ENCODE data around the gene KRTAP10-1. TPM values are rescaled to one million over a fixed set of nuclear protein-coding genes. Genes with fewer than 3 reads are reported as not detected.
"Not testable (repeated sequence)": the region's sequence is repeated elsewhere in the genome, so short reads cannot be mapped to it uniquely, and the experiment has no call there.

The KRTAP10-1 gene
- total RNA-seq, 4 donors from 2014 or later: 0.83 to 8.5 (median 2.6) TPM; not detected in 1

GRCh38 chr21:44564886-44565598, 25.0 kb upstream of the KRTAP10-1 start:
- TF ChIP-seq POLR2A (IDR thresholded peaks at IDR 0.05) (no peak), EP300 (IDR thresholded peaks at IDR 0.05) (no peak), POLR2AphosphoS5 (IDR thresholded peaks at IDR 0.05) (no peak)
- TF ChIP-seq, protein P1, sequence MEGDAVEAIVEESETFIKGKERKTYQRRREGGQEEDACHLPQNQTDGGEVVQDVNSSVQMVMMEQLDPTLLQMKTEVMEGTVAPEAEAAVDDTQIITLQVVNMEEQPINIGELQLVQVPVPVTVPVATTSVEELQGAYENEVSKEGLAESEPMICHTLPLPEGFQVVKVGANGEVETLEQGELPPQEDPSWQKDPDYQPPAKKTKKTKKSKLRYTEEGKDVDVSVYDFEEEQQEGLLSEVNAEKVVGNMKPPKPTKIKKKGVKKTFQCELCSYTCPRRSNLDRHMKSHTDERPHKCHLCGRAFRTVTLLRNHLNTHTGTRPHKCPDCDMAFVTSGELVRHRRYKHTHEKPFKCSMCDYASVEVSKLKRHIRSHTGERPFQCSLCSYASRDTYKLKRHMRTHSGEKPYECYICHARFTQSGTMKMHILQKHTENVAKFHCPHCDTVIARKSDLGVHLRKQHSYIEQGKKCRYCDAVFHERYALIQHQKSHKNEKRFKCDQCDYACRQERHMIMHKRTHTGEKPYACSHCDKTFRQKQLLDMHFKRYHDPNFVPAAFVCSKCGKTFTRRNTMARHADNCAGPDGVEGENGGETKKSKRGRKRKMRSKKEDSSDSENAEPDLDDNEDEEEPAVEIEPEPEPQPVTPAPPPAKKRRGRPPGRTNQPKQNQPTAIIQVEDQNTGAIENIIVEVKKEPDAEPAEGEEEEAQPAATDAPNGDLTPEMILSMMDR (IDR thresholded peaks at IDR 0.05): no peak
- no peak overlapping the region for H3K27ac ChIP-seq
- peaks cover 18% of the 10 kb centered on the region for H3K27me3 ChIP-seq
- H3K36me3 ChIP-seq: no peaks in the 10 kb centered on the region
- no peaks in the 10 kb centered on the region for H3K9me3 ChIP-seq
- no peaks in the 10 kb centered on the region for H3K4me1 ChIP-seq
- H3K4me3 ChIP-seq: no peak overlapping the region
- 97% methylated on average over 1 of the region's 1 CpG for WGBS
- no peak for DNase-seq (ENCODE audit: low spot score in 2 of 2)

GRCh38 chr21:44564099-44564498, 24.1 kb upstream of the KRTAP10-1 start:
- 95% methylated on average over 1 of the region's 1 CpG for WGBS
- Histone ChIP-seq H3K27ac (no peak overlapping the region), H3K27me3 (peaks cover 11% of the 10 kb centered on the region), H3K4me1 (no peaks in the 10 kb centered on the region), H3K9me3 (no peaks in the 10 kb centered on the region), H3K36me3 (no peaks in the 10 kb centered on the region), H3K4me3 (no peak overlapping the region)
- no peak for DNase-seq (ENCODE audit: low spot score in 2 of 2)
- no peak for TF ChIP-seq POLR2A (IDR thresholded peaks at IDR 0.05)
- TF ChIP-seq POLR2AphosphoS5 (IDR thresholded peaks at IDR 0.05): no peak
- TF ChIP-seq, protein P1 (IDR thresholded peaks at IDR 0.05): no peak
- no peak for TF ChIP-seq EP300 (IDR thresholded peaks at IDR 0.05)

DNA sequence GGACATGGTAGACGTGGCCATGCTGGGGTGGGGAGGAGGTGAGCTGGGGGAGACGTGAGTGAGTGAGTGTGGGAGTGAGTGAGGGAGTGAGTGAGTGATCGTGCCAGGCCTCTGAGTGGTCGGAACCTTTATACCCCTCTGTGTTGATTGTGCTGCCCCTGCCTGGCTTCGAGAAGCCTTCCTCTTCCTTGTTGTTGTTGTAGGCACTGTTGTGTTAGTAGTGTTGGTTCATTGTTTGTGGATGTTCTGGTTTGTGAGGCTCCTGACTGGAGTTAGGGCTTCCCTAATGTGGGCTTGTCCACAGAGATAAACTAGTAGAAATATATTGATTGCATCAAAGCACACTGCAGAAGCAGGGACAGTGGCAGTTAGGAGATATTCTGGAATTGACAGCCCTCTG, 18.7 kb upstream of the KRTAP10-1 start, which contains the start of gene KRTAP10-3:
TSS of gene KRTAP10-3 (minus strand) at position 101 of the 400 bp plus-strand sequence. CDS start at position 21, 80 bp downstream.
- Histone ChIP-seq H3K36me3 (no peaks in the 10 kb centered on the region), H3K27me3 (peaks cover 38% of the 10 kb centered on the region), H3K4me1 (no peaks in the 10 kb centered on the region), H3K4me3 (no peak within 1 kb of the TSS), H3K27ac (no peak within 1 kb of the TSS), H3K9me3 (no peaks in the 10 kb centered on the region)
- WGBS: 66% methylated on average over 4 of the region's 5 CpGs
- TF ChIP-seq EP300 (IDR thresholded peaks at IDR 0.05) (no peak), POLR2AphosphoS5 (IDR thresholded peaks at IDR 0.05) (no peak), POLR2A (IDR thresholded peaks at IDR 0.05) (no peak)
- TF ChIP-seq, protein P1 (IDR thresholded peaks at IDR 0.05): no peak
- no peak for DNase-seq (ENCODE audit: low spot score in 2 of 2)

DNA sequence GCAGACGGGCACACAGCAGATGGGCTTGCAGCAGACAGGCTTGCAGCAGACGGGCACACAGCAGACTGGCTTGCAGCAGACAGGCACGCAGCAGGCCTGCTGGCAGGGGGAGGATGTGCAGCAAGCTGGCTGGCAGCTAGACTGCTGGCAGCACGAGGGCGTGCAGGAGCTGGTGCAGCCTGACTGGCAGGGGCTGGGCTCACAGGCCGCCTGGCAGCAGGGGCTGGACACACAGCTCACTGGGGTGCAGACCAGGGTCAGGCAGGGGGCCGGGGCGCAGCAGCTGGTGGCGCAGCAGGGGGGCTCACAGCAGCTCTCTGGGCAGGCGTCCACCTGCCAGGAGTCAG, 18.3 kb upstream of the KRTAP10-1 start:
- not testable (repeated sequence) for DNase-seq (ENCODE audit: low spot score in 2 of 2); H3K4me1 ChIP-seq; H3K4me3 ChIP-seq; H3K27ac ChIP-seq; H3K36me3 ChIP-seq; H3K9me3 ChIP-seq
- H3K27me3 ChIP-seq: peaks cover 38% of the 10 kb centered on the region
- WGBS: 71% methylated on average over 7 of the region's 10 CpGs

- no peak for DNase-seq (ENCODE audit: low spot score in 2 of 2)
- TF ChIP-seq EP300 (IDR thresholded peaks at IDR 0.05) (no peak), POLR2AphosphoS5 (IDR thresholded peaks at IDR 0.05) (no peak), POLR2A (IDR thresholded peaks at IDR 0.05) (no peak)
- TF ChIP-seq, protein P1 (IDR thresholded peaks at IDR 0.05): no peak
- no peak overlapping the region for H3K4me3 ChIP-seq
- no peak overlapping the region for H3K27ac ChIP-seq
- no peaks in the 10 kb centered on the region for H3K36me3 ChIP-seq
- no peaks in the 10 kb centered on the region for H3K9me3 ChIP-seq
- WGBS: 71% methylated on average over 21 of the region's 30 CpGs
- H3K4me1 ChIP-seq: no peaks in the 10 kb centered on the region
- H3K27me3 ChIP-seq: peaks cover 41% of the 10 kb centered on the region
Measured at GRCh38 chr21:44557491-44558328, 17.7 kb upstream of the KRTAP10-1 start.
